Measurements from ENCODE around the gene KCNIP1.

KCNIP1 gene

GRCh38 chr5:170503990-170504596, at the start of gene KCNIP1:
KCNIP1 (plus strand) TSS chr5:170504020.
- DNase-seq (ENCODE audit: low spot score) (no peak), FAIRE-seq (no peak)

- FAIRE-seq: peak; percentile 38
- DNase-seq (ENCODE audit: low spot score): no peak
Observed at GRCh38 chr5:170463426-170463825, 40.4 kb upstream of the KCNIP1 start.

DNA sequence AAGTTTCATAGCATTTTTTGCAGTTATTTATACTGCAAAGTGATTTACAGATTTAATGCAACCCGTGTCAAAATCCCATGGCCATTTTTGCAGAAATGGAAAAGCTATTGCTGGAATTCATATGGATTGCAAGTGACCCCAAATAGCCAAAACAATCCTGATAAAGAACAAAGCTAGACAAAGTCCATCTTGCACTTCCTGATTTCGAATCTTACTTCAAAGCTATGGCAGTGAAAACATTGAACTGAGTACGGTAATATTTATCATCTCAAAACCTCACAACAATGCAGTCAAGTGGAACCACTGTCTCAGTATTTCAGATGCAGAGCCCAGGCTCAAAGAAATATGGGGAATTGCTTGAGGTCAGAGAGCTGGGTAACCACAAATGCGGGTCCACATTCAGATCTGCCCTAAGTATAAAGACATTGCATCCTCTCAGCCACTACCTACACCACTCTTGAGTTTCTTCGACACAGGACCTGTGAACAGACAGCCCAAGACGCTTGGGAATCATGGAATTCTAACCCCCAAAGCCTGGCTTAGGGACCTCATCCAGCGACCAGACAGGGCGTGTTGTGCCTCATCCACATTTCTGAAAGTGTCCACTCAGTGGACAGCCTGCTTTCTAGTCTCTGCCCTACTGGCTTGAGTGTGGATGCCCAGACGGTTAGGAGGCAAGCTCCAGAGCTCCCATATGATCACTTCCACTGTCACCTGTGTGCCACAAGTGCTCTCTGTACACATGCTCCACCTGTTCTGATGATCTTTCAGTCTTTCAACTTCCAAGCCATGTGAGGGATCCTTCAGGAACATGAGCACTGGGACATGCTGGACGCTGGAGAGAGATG, 39.3 kb upstream of the KCNIP1 start:
- peak; percentile 30 for FAIRE-seq
- DNase-seq (ENCODE audit: low spot score): no peak

- no peak for FAIRE-seq
- no peak for DNase-seq (ENCODE audit: low spot score)
Observed at GRCh38 chr5:170466553-170466952, 37.3 kb upstream of the KCNIP1 start.

DNA sequence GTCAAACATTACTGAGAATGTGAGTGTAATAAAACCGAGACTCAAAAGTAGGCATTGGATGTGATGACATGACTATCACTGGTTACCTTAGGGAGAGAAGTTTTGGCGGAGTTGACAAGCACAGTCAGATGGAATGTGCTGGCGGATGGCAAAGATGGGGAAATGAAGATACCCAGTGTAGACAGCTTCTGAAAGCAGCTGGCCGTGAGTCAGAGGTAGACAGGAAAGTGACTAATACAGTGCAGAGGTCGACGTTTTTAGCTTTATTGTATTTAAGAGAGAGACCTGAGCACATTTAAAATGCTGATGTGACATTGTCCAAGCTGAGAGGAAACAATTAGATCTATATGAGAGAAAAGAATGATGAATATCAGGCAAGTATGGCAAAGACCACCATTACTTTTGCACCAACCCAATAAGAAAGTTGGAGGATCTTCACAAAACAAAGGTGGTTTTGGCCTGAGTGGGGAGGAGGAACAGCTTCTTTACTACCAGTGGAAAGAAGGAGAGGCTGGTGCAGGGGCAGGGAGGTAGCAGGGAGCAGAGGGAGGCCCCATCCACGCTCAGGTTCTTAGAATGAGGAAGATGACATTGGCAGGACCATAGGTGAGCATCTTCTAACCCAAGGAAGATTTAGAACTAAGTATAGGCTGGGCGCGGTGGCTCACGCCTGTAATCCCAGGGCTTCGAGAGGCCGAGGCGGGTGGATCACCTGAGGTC, 36.7 kb upstream of the KCNIP1 start:
- FAIRE-seq (peak; percentile 97), DNase-seq (ENCODE audit: low spot score) (peak; percentile 93)

- no peak for FAIRE-seq
- DNase-seq (ENCODE audit: low spot score): no peak
Observed at GRCh38 chr5:170468633-170469285, 35.1 kb upstream of the KCNIP1 start.

GRCh38 chr5:170469414-170469813, 34.4 kb upstream of the KCNIP1 start:
- no peak for DNase-seq (ENCODE audit: low spot score)
- no peak for FAIRE-seq

DNA sequence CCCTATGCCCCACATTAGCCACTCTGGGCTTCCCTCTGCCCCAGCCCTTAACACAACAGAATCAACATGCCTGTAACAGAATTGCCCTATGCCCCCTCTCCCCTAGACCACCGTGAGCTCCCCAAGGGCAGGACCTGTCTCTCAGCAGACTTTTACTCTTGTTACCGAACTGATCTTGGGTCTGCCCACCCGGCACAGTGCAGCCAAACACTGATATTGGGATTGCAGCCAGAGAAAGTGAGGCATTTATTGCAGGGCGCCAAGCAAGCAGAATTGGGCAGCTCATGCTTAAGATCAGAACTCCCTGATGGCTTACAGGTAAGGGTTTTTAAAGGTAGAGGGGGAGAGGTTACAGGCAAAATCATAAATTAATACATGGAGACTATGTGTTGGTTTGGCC, 33.5 kb upstream of the KCNIP1 start:
- no peak for DNase-seq (ENCODE audit: low spot score)
- no peak for FAIRE-seq

DNA sequence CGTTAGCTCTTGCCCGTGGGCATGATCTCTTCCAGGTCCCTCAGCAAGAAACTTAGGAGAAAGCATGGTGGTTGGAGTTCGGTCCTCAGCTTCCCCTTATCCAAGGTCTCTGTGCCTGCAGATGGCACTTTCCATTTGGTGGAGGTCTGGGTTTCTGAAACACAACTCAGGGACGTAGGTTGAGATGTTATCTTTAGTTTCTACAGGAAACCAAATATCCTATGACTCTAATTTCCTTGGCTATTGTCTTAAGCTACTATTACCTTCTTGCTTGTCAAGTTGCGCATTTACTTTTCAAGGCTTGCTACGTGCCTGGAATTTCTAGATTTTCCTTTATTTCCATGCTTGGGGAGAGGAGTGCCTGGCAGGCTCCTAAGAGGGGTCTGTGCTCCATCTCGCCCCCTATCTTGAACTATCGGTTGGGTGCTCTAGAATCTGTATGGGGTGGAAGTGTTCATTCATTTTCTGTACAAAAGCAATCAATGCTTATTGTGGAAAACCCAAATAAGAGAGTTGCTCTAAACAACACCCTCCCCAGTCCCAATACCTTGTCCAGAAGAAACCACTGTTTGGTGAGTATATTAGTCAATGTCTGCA, 32.9 kb upstream of the KCNIP1 start:
- DNase-seq (ENCODE audit: low spot score) (no peak), FAIRE-seq (no peak)

DNA sequence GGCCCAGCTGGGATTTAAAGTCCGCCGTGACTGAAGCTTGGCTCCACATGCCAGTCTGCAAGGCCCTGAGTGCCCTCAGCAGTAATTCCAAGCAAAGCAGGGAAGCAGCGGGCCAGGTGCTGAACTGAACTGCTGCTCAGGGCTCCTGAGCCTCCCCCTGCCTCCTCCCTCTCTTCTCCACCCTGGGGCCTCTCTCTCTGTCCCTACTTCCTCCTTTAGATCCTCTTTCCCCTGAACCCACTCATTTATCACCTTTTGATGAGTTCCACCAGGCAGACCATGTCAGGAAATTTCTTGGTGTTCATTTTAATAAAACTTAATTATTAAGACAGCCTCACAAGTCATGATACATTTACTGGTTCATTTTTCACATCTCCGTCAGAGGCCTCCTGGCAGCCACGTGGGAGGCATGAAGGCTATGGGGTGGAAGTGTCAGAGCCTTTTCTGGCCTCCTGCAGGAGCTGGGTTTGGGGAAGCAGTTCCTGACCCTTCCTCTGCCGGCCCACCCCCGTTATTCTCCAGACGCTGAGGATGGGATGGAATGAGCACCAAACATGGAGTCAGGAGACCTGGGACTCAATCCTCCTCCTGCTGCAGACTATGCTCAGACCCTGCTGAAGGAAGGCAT, 32.2 kb upstream of the KCNIP1 start:
- DNase-seq (ENCODE audit: low spot score) (no peak), FAIRE-seq (no peak)

DNA sequence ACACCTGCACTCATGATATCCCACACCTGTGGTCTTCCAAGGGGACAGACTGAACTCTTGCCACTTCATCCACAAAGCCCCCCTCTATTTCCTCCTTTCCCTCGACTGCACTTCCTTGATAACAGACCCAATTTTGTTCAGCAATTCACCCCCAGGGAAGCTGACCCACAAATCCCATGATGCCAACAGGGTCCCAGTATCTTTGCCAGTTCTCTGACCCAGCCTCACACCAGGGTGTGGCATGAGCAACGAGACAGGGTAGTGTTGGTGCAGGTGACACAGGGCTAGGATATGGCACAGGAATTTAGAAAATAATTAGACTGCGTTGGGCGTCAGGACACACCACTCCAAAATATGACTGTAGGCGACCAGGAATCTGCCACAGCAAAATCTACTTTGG, 30.2 kb upstream of the KCNIP1 start:
- no peak for DNase-seq (ENCODE audit: low spot score)
- no peak for FAIRE-seq

DNA sequence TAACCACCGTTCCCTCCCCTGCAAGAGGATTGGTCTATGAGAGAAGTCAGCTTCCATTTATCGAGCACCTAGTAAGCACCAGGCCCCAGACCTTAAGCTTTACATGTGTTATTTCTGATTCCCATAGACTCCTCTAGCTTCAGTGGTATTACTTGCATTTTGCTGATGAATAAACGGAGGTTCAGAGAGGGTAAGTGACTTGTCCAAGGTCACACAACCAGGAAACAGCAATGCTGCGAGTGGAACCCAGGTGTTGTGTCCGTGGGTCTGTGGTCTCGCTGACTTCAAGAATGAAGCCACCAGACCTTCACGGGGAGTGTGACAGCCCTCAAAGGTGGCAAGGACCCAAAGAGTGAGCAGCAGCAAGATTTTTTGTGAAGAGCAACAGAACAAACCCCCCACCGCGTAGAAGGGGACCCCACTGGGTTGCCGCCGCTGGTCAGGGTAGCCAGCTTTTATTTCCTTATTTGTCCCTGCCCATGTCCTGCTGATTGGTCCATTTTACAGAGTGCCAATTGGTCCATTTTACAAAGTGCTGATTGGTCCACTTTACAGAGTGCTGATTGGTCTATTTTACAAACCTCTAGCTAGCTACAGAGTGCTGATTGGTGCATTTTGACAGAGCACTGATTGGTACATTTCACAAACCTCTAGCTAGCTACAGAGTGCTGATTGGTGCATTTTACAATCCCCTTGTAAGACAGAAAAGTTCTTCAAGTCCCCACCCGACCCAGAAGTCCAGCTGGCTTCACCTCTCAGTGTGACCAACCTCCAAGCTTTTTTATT, 29.1 kb upstream of the KCNIP1 start:
- no peak for DNase-seq (ENCODE audit: low spot score)
- FAIRE-seq: no peak

- FAIRE-seq: no peak
- no peak for DNase-seq (ENCODE audit: low spot score)
Observed at GRCh38 chr5:170475294-170476000, 28.4 kb upstream of the KCNIP1 start.

GRCh38 chr5:170476704-170477103, 27.1 kb upstream of the KCNIP1 start:
- DNase-seq (ENCODE audit: low spot score): no peak
- no peak for FAIRE-seq

DNA sequence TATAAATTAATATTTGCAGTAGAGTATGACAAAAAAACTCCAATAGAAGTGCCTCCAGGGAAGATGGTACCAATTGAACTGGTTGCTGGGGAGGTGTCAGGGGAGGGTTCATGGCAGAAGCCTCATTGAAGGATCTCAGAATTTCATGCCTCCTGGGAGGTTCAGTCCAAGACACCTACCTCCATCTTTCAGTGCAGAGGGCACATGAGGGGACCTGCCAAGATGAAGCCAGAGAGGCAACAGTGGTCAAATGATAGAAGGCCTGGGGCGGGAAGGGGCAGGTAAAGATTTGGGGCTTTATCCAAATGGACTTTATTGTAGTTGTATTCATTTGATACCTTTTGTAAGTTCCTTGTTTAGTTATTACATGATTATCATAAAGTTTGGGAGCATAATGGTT, 25.9 kb upstream of the KCNIP1 start:
- FAIRE-seq (no peak), DNase-seq (ENCODE audit: low spot score) (no peak)

DNA sequence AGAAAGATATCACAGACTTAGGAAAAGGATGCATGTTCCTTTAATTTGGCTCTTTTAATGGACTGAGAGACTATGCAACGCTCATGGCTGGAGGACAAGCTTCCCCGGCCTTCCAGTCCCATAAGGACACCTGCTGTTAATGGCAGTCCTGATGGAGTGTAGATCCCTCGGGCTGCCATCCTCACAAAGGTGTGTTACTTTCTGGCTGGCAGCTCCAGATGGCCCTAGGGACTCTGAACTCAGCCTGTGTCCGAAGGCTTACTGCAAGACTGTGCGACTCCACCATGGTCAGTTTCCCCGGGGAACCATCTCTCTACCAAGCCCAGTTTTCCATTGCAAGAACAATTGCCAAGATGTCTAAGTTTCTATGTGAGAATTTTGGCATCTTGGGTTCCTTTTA, 25.5 kb upstream of the KCNIP1 start:
- DNase-seq (ENCODE audit: low spot score): no peak
- FAIRE-seq: no peak

DNA sequence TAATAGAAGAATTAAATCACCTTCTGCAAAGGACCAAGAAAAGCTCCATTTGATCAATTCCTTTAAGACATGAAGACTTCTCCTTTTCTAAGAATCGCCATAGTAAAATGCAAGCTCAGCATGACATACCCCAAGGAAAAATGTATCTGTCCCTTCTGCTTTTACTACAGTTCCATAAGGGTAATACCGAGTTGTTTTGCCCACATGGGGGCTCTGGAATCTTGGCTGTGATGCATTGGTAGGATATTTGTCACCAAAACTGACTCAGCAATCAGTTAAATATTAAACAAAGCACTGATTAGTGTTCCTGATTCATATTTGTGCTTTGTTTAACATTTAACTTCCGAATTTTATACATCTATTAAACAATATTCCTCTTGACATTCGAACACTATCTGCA, 24.3 kb upstream of the KCNIP1 start:
- peak; percentile 99 for FAIRE-seq
- peak; percentile 95 for DNase-seq (ENCODE audit: low spot score)

GRCh38 chr5:170480260-170480659, 23.6 kb upstream of the KCNIP1 start:
- DNase-seq (ENCODE audit: low spot score) (peak; percentile 30), FAIRE-seq (no peak)

GRCh38 chr5:170481849-170482248, 22.0 kb upstream of the KCNIP1 start:
- FAIRE-seq: no peak

GRCh38 chr5:170482511-170482910, 21.3 kb upstream of the KCNIP1 start:
- FAIRE-seq: no peak

More at GRCh38 chr5:170481849-170482248, 22.0 kb upstream of the KCNIP1 start:
- DNase-seq (ENCODE audit: low spot score): no peak

More at GRCh38 chr5:170482511-170482910, 21.3 kb upstream of the KCNIP1 start:
- DNase-seq (ENCODE audit: low spot score): no peak
